Astrocyte (in vitro differentiated cells and primary cell): ENCODE results near the gene GGA3.

Source experiments
- EZH2 ChIP-seq: IDR thresholded peaks from 2 replicates; pipeline ENCODE4 v1.6.1; 2012; ENCODE audit warnings: mild to moderate bottlenecking, low read length, inconsistent platforms; ENCODE audit not compliant: insufficient read depth
- TF ChIP-seq, protein P1 (sequence below): IDR thresholded peaks from 2 replicates; pipeline ENCODE4 v1.5.1; 2011; ENCODE audit warnings: low read depth, mild to moderate bottlenecking, inconsistent platforms, low read length, moderate library complexity; ENCODE audit not compliant: insufficient read depth

DNA sequence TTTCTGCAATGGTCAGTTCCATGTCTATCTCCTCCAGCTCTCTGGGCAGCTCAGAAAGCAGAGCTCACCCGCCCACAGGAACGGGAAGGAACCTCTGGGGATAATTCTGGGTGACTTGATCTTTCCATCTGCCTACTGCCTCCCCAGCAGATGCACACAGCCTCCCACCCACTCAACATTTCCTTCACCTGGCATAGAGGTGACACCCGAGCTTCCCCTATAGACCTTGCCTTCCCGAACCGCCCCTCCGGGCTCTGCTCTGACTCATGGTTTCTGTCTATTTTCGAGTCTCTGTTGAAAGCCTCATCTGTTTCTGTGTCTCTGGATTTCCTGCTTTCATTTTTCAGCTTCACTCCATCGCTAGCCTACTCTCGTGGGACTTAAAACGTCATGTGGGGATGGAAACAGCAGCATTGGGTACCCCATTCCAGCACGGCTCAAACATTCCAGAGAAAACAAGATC, 11.4 kb downstream of the GGA3 start:
- TF ChIP-seq, protein P1, sequence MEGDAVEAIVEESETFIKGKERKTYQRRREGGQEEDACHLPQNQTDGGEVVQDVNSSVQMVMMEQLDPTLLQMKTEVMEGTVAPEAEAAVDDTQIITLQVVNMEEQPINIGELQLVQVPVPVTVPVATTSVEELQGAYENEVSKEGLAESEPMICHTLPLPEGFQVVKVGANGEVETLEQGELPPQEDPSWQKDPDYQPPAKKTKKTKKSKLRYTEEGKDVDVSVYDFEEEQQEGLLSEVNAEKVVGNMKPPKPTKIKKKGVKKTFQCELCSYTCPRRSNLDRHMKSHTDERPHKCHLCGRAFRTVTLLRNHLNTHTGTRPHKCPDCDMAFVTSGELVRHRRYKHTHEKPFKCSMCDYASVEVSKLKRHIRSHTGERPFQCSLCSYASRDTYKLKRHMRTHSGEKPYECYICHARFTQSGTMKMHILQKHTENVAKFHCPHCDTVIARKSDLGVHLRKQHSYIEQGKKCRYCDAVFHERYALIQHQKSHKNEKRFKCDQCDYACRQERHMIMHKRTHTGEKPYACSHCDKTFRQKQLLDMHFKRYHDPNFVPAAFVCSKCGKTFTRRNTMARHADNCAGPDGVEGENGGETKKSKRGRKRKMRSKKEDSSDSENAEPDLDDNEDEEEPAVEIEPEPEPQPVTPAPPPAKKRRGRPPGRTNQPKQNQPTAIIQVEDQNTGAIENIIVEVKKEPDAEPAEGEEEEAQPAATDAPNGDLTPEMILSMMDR = no peak
- no peak for TF ChIP-seq EZH2
